ENCODE results near the gene DGAT2.

Gene DGAT2

DNA sequence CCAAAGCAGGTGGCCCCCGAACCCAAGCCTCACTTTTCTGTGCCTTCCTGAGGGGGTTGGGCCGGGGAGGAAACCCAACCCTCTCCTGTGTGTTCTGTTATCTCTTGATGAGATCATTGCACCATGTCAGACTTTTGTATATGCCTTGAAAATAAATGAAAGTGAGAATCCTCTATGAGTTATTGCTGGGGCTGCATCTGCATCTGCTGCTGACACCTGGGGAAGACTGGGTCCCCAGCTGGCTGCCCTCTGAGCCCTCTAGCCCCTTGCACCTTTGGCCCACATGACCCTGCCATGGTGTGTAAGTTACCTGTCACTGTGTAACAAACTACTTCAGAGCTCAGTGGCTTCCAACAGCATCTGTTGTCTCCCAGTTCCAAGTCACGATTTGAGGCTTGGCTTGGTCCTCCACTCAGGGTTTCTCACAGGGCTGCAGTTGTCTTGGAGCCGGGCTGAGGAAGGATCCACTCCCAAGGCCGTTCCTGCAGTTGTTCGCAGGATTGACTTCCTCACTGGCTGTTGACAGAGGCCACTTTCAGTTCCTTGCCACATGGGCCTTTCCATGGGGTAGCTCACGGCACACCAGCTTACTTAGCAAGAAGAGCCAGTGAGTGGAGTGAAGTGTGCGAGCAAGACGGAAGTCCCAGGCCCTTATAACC is 32.9 kb downstream of the DGAT2 start:
- no peak for DNase-seq (ENCODE audit: low read depth)

DNA sequence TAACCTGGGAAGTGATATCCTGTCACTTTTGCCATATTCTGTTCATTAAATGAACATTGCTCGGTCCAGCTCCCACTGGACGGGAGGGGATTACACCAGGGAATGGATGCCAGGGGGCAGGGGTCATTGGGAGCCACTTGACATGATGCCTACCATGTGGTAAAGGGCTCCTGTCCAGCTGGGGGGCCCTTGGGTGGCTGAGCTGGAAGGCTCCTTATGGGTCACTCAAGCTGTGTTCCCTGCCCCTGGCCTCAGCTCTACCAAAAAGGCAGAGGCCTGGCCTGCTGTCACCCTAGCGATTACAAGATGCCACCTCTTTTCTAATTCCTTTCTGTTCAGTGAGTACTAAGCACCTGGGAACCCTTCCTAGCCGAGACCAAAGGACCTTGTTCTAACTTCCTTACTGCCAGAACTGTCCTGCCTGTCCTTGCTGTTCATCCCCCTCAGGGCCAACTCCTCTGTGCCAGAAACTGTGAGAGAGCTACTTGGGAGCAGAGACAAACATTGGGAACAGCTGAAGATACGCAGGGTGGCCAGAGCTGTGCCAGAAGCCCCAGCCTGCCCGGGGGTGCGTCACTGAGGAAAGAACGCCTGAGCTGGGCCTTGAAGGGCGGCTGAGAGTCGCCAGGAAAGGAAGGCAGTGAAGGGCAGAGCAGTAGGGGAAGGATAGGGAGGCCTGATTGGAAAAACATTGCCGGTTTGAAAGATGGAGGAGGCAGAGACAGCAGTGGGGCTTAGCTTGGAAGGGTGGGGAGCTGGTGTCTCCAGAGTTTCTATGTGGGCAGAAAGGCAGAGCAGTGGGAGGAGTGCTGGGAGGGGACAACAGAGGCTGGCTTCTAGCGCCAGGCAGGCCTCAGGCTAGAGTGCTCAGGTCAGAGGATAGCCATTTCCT is 33.7 kb downstream of the DGAT2 start:
- DNase-seq (ENCODE audit: low read depth): no peak

DNA sequence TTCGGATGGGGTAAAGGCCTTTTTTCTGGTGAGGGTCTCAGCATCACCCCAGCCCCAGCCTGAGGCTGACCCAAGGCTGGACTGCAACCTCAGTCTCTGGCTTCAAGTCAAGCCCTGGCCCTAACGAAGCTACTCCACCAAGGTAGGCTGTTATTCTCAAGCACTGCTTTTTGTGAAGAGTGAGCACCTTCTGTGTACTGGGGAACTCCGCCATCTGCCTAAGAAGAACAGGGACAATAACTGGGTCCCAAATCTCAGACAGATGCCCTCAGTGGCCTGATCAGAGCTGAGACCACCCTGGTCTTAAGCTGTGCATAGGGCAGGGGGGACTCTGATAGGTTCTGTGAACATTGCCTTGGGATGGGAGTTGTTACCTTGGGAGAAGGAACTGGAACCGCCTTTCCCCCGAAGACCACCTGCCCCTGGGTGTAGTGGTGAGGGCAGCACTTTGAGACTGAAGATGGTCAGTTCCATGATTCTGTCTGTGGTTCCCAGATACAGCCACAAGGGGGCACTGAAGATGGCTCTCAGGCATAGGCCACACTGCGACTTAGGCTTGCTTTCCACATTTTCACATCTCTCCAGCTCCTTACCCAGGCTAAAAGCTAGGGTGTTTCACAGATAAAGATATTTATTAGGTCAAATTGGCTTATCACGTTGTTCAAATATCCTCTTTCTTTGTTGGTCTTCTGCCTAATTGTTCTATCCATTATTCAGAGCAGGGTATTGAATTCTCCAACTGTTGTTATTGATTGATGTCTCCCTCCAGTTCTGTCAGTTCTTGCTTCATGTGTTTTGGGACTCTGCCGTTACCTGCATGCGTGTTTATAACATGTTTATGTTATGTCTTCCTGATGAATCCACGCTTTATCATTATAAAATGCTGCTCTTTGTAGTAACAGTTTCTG is 34.6 kb downstream of the DGAT2 start:
- DNase-seq (ENCODE audit: low read depth): peak; percentile 68

DNA sequence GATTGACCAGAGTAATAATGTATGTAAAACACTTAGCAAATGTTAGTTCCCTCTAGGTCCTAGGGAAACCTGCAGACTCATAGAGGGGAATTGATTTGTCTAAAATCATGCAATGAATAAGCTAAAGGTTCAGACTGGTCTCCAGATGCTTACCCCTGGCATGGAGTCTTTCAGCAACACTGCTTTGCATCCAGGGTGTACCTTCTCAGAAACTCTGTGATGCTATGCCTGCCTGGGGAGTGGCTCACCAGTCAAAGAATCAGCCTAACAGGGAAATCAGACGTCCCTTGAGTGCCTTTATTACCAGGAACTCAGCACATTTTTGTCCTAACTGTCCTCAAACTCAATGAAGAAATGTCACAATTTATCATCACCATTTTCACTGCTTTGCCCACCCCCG is 40.5 kb downstream of the DGAT2 start:
- no peak for DNase-seq (ENCODE audit: low read depth)

DNA sequence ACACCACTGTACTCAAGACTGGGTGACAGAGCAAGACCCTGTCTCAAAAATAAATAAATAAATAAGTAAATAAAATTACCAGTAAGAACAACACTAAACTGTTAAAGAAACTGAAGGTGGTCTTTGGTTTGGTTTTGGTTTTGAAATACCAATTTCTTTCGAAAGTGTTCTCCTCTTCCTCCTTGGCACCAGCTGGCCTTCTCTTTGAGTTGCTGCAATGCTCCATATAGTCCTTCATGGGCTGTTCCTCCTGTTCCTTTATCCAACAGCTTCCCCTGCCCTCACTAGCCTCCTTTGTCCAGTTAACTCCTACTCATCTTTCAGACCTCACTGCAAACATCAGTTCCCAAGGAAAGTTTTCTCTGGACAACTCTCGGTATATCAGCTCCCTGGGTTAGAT is 41.4 kb downstream of the DGAT2 start:
- DNase-seq (ENCODE audit: low read depth): no peak

DNA sequence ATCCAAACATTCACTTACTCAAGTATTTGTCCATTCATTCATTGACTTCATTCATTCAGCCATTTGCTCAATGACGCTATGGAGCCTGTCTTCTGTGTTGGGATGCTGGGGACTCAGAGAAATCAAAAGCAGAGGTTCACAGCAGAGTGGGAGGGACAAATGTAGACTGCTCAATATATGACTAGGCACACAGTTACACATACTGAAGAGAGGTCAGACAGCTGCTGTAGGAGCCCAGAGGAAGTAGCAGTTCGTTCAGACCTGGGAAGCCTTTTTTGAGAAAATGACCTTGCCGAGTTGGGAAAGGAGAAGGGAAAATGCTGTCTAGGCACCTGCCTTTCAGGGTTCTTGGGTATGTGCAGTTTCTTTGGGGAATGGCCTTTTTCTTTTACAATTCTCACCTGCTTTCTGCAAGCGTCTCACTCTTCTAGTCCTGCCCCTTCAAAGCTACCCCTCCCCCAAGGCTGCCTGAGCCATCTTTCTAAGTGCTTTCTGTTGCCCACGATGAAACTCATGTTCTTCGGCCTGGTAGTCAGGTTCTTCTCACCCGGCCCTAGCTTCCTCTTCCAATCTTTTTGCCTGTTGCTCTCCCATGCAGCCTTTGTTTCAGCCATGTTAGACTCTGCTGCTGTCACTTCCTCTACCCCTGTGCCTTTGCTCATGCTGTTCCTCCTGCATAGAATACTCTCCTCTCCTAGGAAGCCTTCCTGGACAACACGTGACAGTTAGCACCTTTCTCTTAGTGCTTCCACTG is 42.2 kb downstream of the DGAT2 start:
- DNase-seq (ENCODE audit: low read depth): no peak

DNA sequence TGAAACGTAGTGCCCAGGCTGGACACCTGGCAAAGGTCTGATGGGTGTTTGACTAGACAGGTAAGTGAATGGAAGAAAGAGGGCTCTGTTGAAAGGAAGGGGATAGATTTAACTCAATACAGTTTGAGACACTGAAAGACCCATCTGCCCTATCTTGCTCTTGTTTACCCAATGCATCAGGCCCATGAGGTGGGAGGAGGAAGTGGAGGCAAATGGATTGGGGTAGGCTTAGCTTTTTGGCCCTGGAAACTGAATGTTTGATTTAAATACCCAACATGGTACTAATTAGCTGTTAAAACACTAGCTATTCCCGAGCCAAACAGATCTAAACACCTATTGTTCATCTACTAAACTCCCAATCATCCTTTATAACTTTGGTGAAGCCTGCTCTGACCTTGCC is 42.9 kb downstream of the DGAT2 start:
- DNase-seq (ENCODE audit: low read depth): no peak

DNA sequence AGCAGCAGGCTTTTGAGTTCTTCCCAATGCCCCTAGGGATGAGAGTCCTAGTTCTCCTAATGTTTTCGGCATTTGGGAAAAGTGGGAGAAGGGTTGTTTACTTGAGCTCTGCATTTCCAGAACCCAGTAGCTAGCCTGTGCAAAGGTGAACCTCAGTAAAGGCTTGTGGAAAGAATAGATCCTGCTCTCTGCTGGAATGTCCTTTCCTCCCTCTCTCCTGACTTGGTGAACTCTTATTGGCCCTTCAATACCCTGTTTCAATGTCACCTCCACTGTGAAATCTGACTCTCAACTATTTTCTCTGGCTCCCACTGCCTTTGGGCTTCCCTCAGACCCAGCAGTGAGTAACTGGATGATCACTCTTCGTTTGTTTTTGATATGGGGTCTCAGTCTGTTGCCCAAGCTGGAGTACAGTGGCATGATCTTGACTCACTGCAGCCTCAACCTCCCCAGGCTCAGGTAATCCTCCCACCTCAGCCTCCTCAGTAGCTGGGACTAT is 44.0 kb downstream of the DGAT2 start:
- no peak for DNase-seq (ENCODE audit: low read depth)

DNA sequence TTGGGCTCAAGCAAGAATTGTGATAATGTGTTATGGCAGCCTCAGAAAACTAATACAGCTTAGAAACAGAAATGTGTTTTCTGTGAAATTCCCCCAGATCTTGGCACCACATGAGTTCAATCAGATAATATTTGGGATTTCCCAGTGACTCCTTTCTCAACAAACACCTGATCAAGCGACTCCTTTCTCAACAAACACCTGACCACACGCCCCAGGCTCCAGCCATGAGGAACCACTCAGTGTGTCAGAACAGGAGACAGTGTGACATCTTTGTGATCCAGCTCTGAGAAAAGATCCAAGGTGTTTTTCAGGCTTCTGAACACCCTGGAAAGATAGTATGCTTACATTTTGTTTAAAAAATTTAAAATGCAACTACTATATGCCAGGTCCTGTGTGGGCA is 44.5 kb downstream of the DGAT2 start:
- no peak for DNase-seq (ENCODE audit: low read depth)

DNA sequence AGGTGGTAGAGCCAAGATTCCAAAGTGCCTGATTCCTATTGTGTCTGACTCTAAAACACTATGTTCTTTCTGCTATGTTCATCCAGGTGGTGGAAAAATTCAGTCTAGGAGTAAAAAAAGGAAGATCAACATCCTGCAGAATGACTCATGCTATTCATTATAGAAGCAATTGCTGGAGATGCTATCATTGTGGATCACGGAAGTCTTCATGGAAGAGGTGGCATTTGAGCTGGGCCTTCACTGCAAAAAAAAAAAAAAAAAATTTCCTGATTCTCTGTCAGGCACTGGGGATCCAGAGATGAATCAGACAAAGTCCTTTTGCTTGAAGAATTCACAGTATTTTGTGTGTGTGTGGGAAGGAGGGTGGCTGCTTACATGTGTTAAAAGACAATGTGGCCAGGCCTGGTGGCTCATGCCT is 45.1 kb downstream of the DGAT2 start:
- DNase-seq (ENCODE audit: low read depth): no peak

DNA sequence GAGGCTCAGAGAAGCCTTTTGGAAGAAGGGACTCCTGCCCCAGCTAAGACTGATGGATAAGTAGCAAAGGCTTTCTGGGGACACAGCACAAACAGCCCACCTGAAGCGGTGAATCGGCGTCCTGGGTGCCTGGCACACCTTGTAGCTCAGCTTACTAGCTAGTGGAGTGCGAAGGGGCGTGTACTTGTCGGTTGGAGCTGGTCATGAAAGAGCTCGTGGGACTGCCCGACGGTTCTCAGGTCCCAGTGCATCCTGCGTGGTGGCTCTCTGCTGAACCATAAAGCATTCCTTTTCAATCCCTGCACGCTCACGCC is 45.7 kb downstream of the DGAT2 start:
- no peak for DNase-seq (ENCODE audit: low read depth)

DNA sequence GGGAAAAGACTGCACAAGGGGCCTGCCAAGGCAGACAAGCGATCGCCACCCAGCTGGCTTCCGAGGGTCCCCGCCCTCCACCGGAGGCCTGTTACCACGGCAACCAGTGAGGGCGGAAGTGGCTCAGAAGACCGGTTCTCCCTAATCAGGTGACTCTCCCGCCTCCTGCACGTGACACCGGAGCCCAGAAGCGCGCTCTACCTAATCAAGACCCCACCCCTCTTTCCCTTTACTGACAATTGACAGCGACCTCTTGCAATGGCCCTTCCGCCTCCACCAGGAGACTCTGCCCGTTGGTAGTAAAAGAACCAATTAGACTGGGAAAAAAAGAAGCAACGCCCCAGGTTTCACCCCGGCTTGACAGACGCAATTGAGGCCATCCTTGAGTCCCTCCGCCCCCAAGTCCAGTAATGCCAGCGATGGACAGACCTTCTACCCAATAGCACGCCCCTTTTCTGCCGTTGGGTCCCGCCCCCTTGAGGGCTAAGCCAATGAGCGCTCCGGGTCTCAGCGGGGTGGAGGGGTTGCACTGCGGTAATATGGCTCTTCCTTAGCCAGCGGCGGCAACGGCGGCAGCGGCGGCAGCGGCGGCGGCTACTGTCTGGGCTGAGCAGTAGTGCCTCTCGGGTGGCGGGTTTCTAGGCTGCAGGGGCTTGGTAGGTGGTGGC is 46.2 kb downstream of the DGAT2 start, which contains the start of gene UVRAG:
TSS of gene UVRAG (plus strand) at position 534 of the 668 bp plus-strand sequence. CDS start 198 bp downstream, outside the sequence.
- peak; percentile 98 for DNase-seq (ENCODE audit: low read depth)

DNA sequence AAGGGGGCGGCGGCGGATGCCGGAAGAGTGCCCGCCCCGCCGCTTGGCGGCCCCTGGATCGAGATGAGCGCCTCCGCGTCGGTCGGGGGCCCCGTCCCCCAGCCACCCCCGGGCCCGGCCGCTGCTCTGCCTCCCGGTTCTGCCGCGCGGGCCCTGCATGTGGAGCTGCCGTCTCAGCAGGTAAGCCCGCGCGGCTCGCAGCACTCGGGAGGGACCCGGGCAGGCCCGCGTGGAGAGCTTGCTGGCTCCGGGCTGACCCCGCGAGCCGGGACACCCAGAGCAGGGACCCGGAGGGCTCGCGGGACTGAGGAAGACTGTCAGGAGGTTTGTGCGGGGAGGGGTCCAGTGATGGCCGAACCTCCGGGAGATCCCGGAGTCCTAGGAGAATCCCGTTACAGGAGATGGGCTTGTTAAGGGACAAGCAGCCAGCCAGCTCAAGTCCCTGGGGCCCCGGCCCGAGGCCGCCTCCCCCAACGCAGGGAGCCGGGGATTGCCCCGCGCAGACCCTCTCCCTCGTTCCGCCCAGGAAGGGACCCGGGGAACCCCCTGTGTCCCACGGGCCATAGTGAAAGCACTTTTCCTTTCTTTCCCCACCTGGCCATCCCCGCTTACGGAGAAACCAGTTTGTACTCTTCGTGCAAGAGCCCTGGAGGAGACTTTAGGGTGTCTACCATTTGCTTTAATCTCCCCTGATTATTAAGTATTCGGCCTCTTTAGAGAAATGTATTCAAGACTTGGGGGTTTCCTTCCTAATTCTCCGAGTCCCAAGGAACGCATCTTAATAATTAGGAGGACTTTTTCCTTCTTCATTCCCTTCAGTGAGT is 47.0 kb downstream of the DGAT2 start:
- DNase-seq (ENCODE audit: low read depth): no peak

DNA sequence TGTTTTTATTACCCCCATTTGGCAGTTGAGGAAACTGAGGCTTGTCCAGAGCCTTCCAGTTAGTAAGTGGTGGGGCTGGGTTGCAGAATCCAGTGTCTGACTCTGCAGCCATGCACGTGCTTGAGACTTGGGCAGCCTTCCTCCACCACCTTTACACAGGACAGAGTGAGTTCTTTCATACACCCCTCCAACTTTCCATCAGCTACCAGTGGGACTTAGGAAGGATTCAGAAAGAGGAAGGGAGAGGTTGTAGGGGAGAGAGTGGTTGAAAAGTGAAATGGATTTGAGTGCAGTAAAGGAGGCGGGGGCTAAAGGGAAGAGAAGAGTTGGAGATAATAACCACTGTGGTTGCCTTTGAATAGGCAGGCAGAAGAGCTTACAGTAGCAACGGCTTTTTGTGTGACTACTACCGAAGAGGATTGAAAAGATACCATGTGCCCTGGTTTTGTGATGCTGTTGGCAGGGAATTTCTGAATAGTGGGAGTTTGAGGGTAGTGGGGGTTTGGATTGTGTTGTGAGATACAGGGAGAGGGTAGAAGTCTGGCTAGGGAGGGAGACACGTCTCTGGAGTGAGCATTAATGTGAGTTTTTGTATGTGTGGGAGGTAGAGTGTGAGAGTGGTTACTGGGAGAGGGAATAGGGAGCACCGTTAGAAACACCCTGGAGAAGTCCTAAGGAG is 48.1 kb downstream of the DGAT2 start:
- peak; percentile 20 for DNase-seq (ENCODE audit: low read depth)

DNA sequence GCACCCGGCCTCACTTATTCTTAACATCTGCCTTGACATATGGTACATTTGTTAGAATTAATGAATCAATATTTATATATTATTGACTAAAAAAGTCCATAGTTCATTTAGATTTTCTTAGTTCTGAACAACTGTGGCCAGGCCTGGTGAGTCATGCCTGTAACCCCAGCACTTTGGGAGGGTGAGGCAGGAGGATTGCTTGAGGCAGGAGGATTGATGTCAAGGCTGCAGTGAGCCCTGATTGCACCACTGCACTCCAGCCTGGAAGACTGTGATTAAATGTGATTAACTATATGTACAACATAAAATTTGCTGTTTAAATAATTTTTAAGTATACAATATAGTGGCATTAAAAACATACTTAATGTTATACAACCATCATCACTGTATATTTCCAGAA is 52.1 kb downstream of the DGAT2 start:
- DNase-seq (ENCODE audit: low read depth): no peak

DNA sequence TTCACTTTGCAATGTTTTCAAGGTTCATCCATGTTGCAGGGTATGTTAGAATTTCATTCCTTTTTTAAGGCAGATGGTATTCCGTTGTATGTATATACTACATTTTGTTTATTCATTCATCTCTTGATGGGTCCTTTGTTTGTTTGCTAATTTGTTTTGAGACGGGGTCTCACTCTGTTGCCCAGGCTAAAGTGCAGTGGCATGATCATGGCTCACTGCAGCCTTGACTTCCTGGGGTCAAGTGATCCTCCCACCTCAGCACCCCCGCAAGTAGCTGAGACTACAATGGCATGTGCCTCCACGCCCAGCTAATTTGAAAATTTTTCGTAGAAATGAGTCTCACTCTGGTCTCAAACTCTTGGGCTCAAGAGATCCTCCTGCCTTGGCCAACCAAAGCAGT is 52.6 kb downstream of the DGAT2 start:
- no peak for DNase-seq (ENCODE audit: low read depth)

DNA sequence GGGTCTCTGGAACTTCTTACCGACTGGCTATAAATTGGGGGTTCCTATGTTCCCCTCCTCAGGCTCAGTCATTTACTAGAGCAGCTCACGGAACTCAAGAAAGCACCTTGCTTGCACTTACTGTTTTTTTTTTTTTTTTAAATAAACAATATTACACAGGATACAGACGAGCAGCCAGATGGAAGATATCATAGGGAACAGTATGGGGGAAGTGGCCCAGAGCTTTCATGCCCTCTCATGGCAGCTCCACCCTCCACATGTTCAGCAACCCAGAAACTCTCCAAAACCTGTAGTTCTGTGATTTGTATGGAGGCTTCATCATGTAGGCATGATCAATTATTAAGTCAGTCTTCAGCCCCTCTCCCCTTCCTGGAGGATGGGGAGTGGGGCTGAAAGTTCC is 54.0 kb downstream of the DGAT2 start:
- peak; percentile 15 for DNase-seq (ENCODE audit: low read depth)

DNA sequence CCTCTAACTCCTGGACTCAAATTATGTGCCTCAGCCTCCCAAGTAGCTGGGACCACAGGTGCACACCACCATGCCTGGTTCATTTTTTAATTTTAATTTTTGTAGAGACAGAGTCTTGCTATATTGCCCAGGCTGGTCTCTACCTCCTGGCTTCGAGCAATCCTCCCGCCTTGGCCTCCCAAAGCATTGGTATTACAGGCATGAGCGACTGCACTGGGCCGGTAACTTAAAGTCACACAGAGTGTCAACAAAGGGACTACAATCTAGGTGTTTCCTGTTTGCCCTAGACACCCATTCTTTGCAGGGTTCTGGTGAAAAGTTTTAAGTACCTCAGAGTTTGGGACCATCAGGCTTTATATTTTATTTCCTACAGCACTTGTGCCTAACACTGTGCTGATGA is 54.8 kb downstream of the DGAT2 start:
- no peak for DNase-seq (ENCODE audit: low read depth)

DNA sequence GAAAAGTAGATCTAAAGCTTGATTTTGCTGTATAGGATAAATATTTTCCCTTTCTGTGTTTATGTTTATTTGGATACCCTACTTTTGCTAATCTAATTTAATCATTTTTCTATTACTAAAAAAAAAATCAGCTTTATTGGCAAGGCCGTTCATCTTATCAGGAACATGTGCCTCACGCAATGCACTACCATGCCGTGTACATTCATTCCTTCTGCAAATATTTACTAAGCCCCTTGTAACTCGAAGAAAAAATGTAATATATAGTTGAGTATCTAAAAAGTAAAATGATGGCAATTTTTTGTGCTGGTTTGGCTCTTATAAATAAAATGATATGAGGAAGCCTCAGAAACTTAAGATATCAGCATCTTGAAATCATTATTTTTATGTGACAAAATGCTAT is 55.4 kb downstream of the DGAT2 start:
- no peak for DNase-seq (ENCODE audit: low read depth)

Measured in CMK (cell line).